Measurements from ENCODE around the gene SERPING1. TPM values are rescaled to one million over a fixed set of nuclear protein-coding genes. Genes with fewer than 3 reads are reported as not detected.

The SERPING1 gene
- polyA plus RNA-seq, 1 of the 3 experiments (the other 2 are of a cell fraction), result 4.5 TPM

GRCh38 chr11:57556041-57556440 is 41.4 kb upstream of the SERPING1 start:
- TF ChIP-seq SMC3 (IDR thresholded peaks at IDR 0.05; ENCODE audit: low read depth, low read length) (no peak), TEAD4 (IDR thresholded peaks at IDR 0.05; ENCODE audit: borderline replicate concordance, insufficient read depth) (no peak), CHD2 (IDR thresholded peaks at IDR 0.05; ENCODE audit: low read length, partially characterized antibody) (no peak), NFIC (IDR thresholded peaks at IDR 0.05; ENCODE audit: borderline replicate concordance) (no peak), EP300 (IDR thresholded peaks at IDR 0.05; ENCODE audit: borderline replicate concordance in 1 of 2, low read depth in 1 of 2, low read length in 1 of 2) (no peak), YY1 (IDR thresholded peaks at IDR 0.05; ENCODE audit: low read depth) (no peak), TAF1 (IDR thresholded peaks at IDR 0.05; ENCODE audit: borderline replicate concordance, low read depth, low read length) (no peak), REST (IDR thresholded peaks at IDR 0.05; ENCODE audit: low read depth, low read length) (no peak), ZBTB33 (IDR thresholded peaks at IDR 0.05; ENCODE audit: borderline replicate concordance, low read depth) (no peak), IRF3 (IDR thresholded peaks at IDR 0.05; ENCODE audit: low read depth, low read length) (no peak), MEF2A (IDR thresholded peaks at IDR 0.05; ENCODE audit: borderline replicate concordance, low read depth) (no peak), CTCF (IDR thresholded peaks at IDR 0.05) (no peak), PBX3 (IDR thresholded peaks at IDR 0.05) (no peak), MAX (IDR thresholded peaks at IDR 0.05; ENCODE audit: low read depth) (no peak), EZH2phosphoT487 (IDR thresholded peaks at IDR 0.05; ENCODE audit: borderline replicate concordance, low read depth) (no peak)

More at GRCh38 chr11:57556041-57556440, 41.4 kb upstream of the SERPING1 start:
- Histone ChIP-seq H3K4me1 (ENCODE audit: control insufficient read depth in 1 of 2, insufficient read depth in 2 of 2, low read depth in 1 of 2, low read length in 1 of 2) (no peaks in the 10 kb centered on the region), H3K79me2 (ENCODE audit: insufficient read depth) (no peaks in the 10 kb centered on the region), H3K9me3 (no peaks in the 10 kb centered on the region), H3K4me3 (ENCODE audit: low read depth in 2 of 2, low read length in 1 of 2) (no peak overlapping the region), H3K9ac (no peak overlapping the region), H3K9me2 (no peaks in the 10 kb centered on the region), H3K36me3 (replicated peaks in 1 of 2; ENCODE audit: control insufficient read depth in 1 of 2, insufficient read depth in 2 of 2, low read length in 1 of 2) (peaks cover 14 to 38% of the 10 kb centered on the region in 2 experiments), H4K20me1 (ENCODE audit: insufficient read depth) (no peaks in the 10 kb centered on the region), H3K27me3 (ENCODE audit: insufficient read depth) (no peaks in the 10 kb centered on the region), H3K27ac (ENCODE audit: low read depth in 2 of 2, low read length in 1 of 2) (no peak overlapping the region), H3F3A (replicated peaks; ENCODE audit: insufficient read depth) (no peaks in the 10 kb centered on the region), H2AFZ (ENCODE audit: low read depth) (no peak overlapping the region), H3K4me2 (no peak overlapping the region)
- CTCF ChIA-PET, result interaction anchor here (1.6 to 1.8 kb wide), 3 partner anchors 12 to 63 kb away, joined by 4 to 6 read pairs (median 5); partner anchors contain the start of gene UBE2L6
- WGBS (ENCODE audit: low lambda C conversion rate), result 78% methylated on average over 6 of the region's 8 CpGs
- POLR2A ChIA-PET, result no interaction called here
- DNase-seq, result no peak
